GM21390 (cell line): Measurements from ENCODE around the gene CAMTA1.

Experiments
- ATAC-seq: cut with Tn5 transposase; IDR thresholded peaks from one replicate; pipeline ENCODE4 v1.9.1; 2021; ENCODE audit not compliant: unreplicated experiment

The CAMTA1 gene

GRCh38 chr1:7223334-7224080 is 438.3 kb downstream of the CAMTA1 start:
- ATAC-seq: no peak

- ATAC-seq: no peak
Measured at GRCh38 chr1:7224081-7224534, 438.9 kb downstream of the CAMTA1 start.

- ATAC-seq: no peak
Measured at GRCh38 chr1:7224644-7225043, 439.4 kb downstream of the CAMTA1 start.

- no peak for ATAC-seq
Measured at GRCh38 chr1:7225711-7226505, 440.7 kb downstream of the CAMTA1 start.

GRCh38 chr1:7227654-7228053 is 442.4 kb downstream of the CAMTA1 start:
- no peak for ATAC-seq

- ATAC-seq: no peak
Measured at GRCh38 chr1:7228252-7228961, 443.2 kb downstream of the CAMTA1 start.

GRCh38 chr1:7229186-7229585 is 443.9 kb downstream of the CAMTA1 start:
- no peak for ATAC-seq

GRCh38 chr1:7229696-7230631 is 444.7 kb downstream of the CAMTA1 start:
- ATAC-seq: no peak

GRCh38 chr1:7232441-7233236 is 447.4 kb downstream of the CAMTA1 start:
- ATAC-seq: no peak

GRCh38 chr1:7233237-7233540 is 447.9 kb downstream of the CAMTA1 start:
- no peak for ATAC-seq

- no peak for ATAC-seq
Measured at GRCh38 chr1:7233646-7234470, 448.6 kb downstream of the CAMTA1 start.

GRCh38 chr1:7234471-7234755 is 449.2 kb downstream of the CAMTA1 start:
- no peak for ATAC-seq

- ATAC-seq: no peak
Measured at GRCh38 chr1:7235871-7236517, 450.7 kb downstream of the CAMTA1 start.

GRCh38 chr1:7236844-7237515 is 451.7 kb downstream of the CAMTA1 start:
- no peak for ATAC-seq

GRCh38 chr1:7247158-7247557 is 461.9 kb downstream of the CAMTA1 start:
- ATAC-seq: no peak

GRCh38 chr1:7247791-7248548 is 462.7 kb downstream of the CAMTA1 start:
- ATAC-seq: no peak

- no peak for ATAC-seq
Measured at GRCh38 chr1:7248549-7249199, 463.4 kb downstream of the CAMTA1 start.
